AML-193 (cell line): ENCODE results near the gene BAIAP3.
"Not testable (repeated sequence)": the region's sequence is repeated elsewhere in the genome, so short reads cannot be mapped to it uniquely, and the experiment has no call there.

Experiments used
- DNase-seq, 2 experiments: peaks; one replicate each; lab custom pipeline; 2025; lab: John Stamatoyannopoulos, UW

Gene BAIAP3, protein sequence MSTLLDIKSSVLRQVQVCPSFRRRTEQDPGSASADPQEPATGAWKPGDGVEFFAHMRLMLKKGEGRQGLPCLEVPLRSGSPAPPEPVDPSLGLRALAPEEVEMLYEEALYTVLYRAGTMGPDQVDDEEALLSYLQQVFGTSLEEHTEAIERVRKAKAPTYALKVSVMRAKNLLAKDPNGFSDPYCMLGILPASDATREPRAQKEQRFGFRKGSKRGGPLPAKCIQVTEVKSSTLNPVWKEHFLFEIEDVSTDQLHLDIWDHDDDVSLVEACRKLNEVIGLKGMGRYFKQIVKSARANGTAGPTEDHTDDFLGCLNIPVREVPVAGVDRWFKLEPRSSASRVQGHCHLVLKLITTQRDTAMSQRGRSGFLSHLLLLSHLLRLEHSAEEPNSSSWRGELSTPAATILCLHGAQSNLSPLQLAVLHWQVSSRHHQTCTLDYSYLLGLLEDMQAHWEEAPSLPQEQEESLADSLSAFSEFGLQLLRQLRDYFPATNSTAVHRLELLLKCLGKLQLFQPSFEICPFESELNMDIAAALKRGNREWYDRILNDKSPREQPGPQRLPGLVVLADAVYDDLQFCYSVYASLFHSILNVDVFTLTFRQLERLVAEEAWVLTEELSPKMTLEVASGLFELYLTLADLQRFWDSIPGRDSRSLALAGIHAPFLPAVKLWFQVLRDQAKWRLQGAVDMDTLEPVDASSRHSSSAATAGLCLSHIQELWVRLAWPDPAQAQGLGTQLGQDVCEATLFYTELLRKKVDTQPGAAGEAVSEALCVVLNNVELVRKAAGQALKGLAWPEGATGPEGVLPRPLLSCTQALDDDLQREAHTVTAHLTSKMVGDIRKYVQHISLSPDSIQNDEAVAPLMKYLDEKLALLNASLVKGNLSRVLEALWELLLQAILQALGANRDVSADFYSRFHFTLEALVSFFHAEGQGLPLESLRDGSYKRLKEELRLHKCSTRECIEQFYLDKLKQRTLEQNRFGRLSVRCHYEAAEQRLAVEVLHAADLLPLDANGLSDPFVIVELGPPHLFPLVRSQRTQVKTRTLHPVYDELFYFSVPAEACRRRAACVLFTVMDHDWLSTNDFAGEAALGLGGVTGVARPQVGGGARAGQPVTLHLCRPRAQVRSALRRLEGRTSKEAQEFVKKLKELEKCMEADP

DNA sequence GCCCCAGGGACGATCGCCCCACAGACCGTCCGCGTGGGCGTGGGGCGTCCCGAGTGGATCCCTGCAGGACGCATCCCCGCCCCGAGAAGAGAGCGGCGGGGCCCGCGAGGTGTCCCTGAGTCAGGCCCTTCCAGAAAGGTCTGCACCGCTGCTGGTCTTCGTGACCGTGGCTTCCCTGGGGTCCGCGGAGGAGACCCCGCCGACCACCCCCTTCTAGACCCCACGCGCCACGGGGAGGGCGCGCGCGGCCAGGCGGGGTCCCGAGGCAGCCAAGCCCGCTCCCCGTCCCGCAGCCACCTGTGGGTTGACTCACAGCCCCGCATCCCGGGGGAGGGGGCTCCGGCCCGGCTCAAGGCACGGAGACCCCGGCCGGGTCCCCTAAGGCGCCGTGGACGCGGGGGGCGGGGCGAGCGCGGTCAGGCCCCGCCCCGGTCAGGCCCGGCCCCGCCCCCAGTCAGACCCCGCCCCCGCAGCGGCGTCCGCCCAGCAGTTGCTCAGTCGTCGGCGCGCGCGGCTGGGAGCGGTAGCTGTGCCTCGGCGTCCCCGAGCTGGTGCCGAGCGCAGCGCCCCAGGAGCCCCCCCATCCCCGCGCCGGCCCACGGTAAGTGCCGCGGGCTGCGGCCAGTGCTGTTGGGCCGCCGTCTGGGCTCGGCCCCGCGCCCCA lies at the start of gene BAIAP3:
BAIAP3 (plus strand) TSS at position 497 of the 664 bp plus-strand sequence. CDS start 4,905 bp downstream, outside the sequence.
- DNase-seq, result no peak

- DNase-seq, result no peak
Measured at GRCh38 chr16:1283996-1284616, 49.3 kb upstream of the BAIAP3 start.

DNA sequence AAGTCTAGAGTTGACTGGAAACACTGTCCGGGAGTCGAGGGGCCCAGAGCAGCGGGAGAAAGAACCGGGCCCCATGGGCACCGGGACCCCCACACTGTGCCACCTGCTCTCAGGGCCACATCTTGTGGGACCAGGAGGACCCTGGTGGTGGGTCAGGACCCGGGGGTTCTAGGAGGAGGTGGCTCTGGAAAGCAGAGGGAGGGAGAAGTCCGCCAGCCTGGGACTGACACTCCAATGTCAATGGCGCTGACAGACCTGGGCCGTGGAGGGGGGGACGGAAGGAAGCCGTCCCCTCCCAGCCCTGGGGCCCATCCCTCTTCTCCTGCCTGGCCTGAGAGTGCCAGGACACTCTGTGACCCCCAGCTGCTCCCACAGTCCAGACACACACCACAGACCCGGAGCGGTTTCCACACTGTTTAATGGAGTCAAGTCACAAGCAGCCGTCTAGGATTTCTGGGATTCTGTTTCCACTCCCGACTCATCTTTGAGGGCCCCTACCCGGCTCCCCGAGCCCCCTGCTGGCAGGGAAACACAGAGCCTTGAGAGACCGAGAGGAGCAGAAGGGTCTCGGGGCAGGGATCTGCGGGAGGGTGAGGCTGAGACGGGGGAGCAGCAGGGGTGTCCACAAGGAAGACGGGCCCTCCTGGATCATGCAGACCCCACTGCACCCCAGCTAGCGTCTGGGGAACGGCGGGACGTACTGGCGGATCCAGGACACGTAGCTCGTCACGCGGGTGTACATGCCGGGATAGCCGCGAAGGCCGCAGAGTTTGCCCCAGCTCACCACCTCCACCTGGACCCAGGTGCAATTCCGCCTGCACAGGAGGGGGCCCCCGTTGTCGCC lies 47.6 kb upstream of the BAIAP3 start:
- no peak for DNase-seq

- no peak for DNase-seq
Measured at GRCh38 chr16:1286513-1287094, 46.8 kb upstream of the BAIAP3 start.

DNA sequence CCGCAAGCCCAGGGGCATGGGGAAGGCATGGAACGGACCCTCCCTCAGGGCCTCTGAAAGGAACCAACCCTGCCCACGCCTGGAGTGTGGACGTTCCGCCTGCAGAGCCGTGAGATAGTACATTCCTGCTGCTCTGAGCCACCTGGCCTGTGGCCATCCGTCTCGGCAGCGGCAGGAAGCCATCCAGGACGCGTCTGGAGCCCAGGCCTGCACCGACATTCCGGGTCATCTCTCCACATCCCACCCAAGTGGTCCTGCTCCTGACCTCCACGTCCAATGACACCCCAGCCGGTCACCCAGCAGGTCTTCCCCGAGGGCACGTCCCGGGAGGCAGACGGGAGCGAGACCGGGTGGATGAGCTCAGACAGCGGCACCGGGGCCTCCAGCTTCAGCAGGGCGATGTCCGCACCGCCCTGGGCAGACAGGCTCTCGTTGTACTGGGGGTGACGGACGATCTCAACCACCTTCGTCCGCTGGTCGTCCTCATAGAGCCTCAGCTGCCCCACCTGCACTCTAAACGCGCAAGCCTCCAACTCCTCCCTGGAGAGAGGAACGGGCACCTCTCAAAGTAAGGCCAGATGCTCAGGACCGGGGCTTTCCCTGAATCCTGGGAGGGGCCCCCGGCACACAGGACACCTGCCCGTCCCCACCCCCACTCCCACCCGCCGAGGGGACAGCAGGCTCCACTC lies 45.3 kb upstream of the BAIAP3 start:
- no peak for DNase-seq

DNA sequence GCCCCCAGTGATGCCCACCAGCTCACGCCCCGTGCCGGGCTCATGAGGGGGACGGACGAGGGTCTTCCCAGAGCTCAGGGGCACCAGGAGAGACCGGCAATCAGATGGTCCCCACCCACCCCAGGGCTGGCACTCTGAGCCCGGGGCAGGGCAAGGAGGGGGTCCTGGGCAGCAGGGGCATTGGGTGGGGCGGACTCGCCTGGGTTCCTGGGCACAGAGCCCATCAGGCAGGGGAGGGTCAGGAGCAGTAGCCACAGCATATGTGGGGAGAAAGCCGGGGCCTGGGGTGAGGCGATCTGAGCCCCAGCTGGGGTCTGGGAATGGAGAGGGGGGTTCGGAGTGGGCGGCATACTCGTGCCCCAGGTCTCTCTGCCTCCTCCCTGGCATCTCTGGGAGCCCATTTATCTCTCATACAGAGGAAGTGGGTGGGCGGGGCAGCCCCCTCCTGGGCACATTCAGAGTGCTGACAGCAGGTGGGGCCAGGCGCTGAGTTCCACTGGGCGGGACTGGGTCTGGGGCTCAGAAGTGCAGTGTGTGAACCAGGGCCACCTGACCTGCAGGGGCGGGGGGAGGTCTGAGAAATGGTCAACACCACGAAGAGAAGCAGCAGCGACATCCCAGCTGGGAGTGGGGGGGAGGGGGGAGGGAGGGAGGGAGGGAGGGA lies 44.5 kb upstream of the BAIAP3 start:
- DNase-seq, result no peak

GRCh38 chr16:1289477-1289866 lies 44.0 kb upstream of the BAIAP3 start:
- no peak for DNase-seq

- no peak for DNase-seq
Measured at GRCh38 chr16:1290063-1290501, 43.4 kb upstream of the BAIAP3 start.

GRCh38 chr16:1290860-1291575 lies 42.4 kb upstream of the BAIAP3 start:
- DNase-seq, result no peak

DNA sequence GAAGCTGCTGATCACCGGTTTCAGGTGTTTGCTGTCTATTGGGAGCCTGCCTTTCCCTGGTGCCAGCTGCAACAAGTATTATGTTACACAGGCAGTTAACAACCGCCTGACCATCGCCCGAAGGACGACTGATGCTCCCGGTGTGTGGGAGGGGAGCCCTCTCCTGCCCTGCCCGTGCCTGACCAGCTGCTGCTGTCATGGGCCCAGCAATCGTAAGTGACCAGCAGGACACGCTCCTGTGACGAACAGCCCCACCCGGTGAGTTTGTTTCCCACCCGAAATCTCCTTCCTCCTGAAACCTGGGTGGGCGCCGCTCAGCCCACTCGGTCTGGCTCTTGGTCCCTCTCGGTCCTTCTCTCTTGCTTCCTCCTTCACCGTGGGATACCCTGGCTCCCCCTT lies 41.9 kb upstream of the BAIAP3 start:
- DNase-seq, result no peak

DNA sequence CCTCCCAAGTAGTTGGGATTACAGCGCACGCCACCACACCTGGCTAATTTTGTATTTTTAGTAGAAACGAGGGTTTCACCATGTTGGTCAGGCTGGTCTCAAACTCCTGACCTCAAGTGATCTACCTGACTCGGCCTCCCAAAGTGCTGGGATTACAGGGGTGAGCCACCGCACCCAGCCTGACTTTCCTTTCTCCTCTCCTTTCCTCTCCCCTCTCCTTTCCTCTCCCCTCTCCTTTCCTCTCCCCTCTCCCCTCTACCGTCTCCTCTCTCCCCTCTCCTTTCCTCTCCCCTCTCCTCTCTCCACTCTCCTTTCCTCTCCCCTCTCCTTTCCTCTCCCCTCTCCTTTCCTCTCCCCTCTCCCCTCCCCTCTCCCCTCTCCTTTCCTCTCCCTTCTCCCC lies 41.2 kb upstream of the BAIAP3 start:
- not testable (repeated sequence) for DNase-seq

- not testable (repeated sequence) for DNase-seq
Measured at GRCh38 chr16:1292808-1293207, 40.6 kb upstream of the BAIAP3 start.

GRCh38 chr16:1293921-1294656 lies 39.4 kb upstream of the BAIAP3 start:
- DNase-seq, result no peak

DNA sequence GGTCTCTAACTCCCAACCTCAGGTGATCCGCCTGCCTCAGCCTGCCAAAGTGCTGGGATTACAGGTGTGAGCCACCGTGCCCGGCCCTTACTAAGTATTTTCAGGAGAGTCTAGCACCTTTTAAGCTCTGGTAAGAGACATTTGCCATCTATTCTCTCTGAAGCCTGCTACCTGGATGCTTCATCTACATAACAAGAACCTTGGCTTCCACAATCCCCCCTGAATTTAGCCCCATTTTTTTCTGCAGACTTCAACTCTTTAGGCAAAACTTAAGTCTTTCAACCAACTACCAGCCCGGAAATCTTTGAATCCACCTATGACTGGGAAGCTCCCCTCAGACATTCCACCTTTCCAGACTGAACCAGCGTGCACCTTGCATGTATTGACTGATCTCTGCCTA lies 38.0 kb upstream of the BAIAP3 start:
- no peak for DNase-seq

DNA sequence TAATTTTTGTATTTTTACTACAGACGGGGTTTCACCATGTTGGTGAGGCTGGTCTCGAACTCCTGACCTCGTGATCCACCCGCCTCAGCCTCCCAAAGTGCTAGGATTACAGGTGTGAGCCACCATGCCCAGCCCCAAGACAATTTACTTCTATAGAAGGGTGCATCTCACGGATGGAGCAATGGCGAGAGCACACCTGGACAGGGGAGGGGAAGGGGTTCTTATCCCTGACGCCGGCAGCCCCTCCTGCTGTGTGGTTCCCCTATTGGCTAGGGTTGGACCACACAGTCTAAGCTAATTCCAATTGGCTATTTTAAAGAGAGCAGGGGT lies 36.8 kb upstream of the BAIAP3 start:
- DNase-seq, result not testable (repeated sequence)

DNA sequence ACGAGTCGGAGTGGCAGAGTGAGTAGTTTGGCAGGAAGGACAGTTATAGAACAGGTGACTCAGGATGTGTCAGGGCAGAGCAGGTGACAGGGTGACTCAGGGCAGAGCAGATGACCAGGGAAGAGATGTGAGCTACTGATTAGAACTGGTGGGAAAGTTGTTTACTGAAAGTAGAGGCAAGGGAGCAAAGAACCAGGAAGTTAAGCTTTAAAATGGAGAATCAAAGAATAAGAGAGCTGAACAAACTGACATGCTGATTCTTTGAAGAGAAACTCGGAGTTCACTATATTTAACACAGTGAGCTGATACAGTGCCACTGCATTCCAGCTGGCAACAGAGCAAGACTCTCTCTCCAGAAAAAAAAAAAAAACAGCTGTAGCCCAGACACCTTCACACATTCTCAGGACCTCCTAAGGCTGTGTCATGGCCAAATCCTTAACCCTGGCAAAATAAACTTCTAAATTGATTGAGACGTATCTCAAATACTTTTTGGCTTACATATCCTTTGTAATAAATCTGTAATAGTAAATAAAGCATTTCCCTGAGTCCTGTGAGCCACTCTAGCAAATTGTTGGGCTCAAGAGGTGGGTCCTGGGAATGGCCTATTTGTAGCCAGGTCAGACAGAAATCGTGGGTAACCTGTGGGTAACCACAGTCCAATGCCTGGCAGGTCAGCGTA lies 36.3 kb upstream of the BAIAP3 start:
- DNase-seq, result no peak

DNA sequence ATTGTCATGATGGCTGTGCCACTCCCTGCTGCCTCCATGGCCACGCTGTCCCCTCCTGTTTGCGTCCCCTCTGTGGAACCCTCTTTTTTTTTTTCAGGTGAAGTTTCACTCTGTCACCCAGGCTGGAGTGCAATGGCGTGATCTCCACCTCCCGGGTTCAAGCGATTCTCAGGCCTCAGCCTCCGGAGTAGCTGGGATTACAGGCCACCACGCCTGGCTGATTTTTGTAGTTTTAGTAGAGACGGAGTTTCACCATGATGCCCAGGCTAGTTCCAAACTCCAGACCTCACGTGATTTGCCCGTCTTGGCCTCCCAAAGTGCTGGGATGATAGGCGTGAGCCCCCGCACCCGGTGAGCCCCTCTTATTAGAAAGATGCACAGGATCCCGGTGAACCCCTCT lies 35.0 kb upstream of the BAIAP3 start:
- no peak for DNase-seq
